ENCODE measurements around the gene CADPS.

Gene CADPS

DNA sequence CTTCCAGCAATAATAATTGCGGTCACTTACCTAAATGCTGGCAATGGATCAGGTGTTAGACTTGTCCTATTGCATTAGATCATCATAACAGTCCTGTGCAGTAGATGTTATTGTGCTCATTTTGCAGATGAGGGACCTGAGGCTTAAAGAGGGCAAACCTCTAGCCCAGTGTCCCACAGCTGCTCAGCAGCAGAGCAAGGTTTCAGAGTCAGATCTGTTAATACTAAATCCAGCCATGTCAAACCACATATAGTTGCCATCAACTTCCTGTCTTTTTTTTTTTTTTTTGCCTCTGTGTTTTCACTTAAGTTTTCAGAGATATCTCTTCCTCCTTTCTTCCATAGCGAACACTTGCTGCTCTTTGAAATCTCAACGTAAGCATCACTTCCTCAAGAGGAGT is 514.0 kb downstream of the CADPS start:
- H3K9me3 ChIP-seq (ENCODE audit: control insufficient read depth, insufficient read depth, low read length): no peaks in the 10 kb centered on the region
- peaks cover 7% of the 10 kb centered on the region for H3K4me1 ChIP-seq (ENCODE audit: control insufficient read depth, insufficient read depth, low read length)
- H3K9ac ChIP-seq (ENCODE audit: low read depth, low read length): no peak overlapping the region
- no peaks in the 10 kb centered on the region for H3K36me3 ChIP-seq (ENCODE audit: control insufficient read depth, insufficient read depth, low read length)
- no peak overlapping the region for H3K4me3 ChIP-seq (ENCODE audit: low read depth, low read length)
- H3K27me3 ChIP-seq (ENCODE audit: control insufficient read depth, insufficient read depth, low read length): peaks cover 91% of the 10 kb centered on the region

DNA sequence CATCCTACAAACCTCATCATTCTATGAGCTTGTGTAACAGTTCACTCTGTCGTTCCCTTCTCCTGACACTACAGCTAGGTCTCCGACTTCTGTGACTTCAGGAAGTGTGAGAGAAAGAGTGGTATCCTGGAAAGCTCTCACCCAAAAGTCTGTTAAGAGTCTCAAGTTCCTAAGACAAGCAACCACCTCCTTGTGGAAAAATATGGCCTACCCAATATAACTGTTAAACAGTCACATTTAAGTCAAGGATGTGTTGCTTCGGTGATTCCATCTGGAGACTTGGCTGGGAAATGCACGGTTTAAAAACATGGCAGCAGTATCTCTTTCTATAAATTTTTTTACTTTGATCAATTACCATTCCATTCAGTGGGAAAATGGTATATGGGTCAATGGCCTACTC is 515.7 kb downstream of the CADPS start:
- no peak overlapping the region for H3K4me3 ChIP-seq (ENCODE audit: low read depth, low read length)
- no peak overlapping the region for H3K9ac ChIP-seq (ENCODE audit: low read depth, low read length)
- H3K36me3 ChIP-seq (ENCODE audit: control insufficient read depth, insufficient read depth, low read length): no peaks in the 10 kb centered on the region
- H3K4me1 ChIP-seq (ENCODE audit: control insufficient read depth, insufficient read depth, low read length): no peaks in the 10 kb centered on the region
- peaks cover 92% of the 10 kb centered on the region for H3K27me3 ChIP-seq (ENCODE audit: control insufficient read depth, insufficient read depth, low read length)
- no peaks in the 10 kb centered on the region for H3K9me3 ChIP-seq (ENCODE audit: control insufficient read depth, insufficient read depth, low read length)

GRCh38 chr3:62356356-62356755 is 518.9 kb downstream of the CADPS start:
- Histone ChIP-seq H3K9ac (ENCODE audit: low read depth, low read length) (no peak overlapping the region), H3K4me3 (ENCODE audit: low read depth, low read length) (no peak overlapping the region), H3K4me1 (ENCODE audit: control insufficient read depth, insufficient read depth, low read length) (no peaks in the 10 kb centered on the region), H3K9me3 (ENCODE audit: control insufficient read depth, insufficient read depth, low read length) (no peaks in the 10 kb centered on the region), H3K36me3 (ENCODE audit: control insufficient read depth, insufficient read depth, low read length) (no peaks in the 10 kb centered on the region), H3K27me3 (ENCODE audit: control insufficient read depth, insufficient read depth, low read length) (peaks cover 82% of the 10 kb centered on the region)

- Histone ChIP-seq H3K9ac (ENCODE audit: low read depth, low read length) (no peak overlapping the region), H3K4me3 (ENCODE audit: low read depth, low read length) (no peak overlapping the region), H3K27me3 (ENCODE audit: control insufficient read depth, insufficient read depth, low read length) (peaks cover 78% of the 10 kb centered on the region), H3K36me3 (ENCODE audit: control insufficient read depth, insufficient read depth, low read length) (no peaks in the 10 kb centered on the region), H3K4me1 (ENCODE audit: control insufficient read depth, insufficient read depth, low read length) (no peaks in the 10 kb centered on the region), H3K9me3 (ENCODE audit: control insufficient read depth, insufficient read depth, low read length) (no peaks in the 10 kb centered on the region)
These were observed 519.5 kb downstream of the CADPS start for GRCh38 chr3:62355703-62356102.

Measured in iPS-15b (cell line).